ENCODE results near the gene GNL2. TPM values are rescaled to one million over a fixed set of nuclear protein-coding genes. Genes with fewer than 3 reads are reported as not detected.

GNL2 gene
- polyA plus RNA-seq, result 10 to 100 TPM; 17.7 to 49.4 (median 46.7) TPM

- WGBS, 3 donors, result 0 to 1% (median 0%) methylated on average over 49 to 51 of the region's 51 CpGs
- H3K27ac ChIP-seq (ENCODE audit: low read depth, low read length), result peak within 1 kb of the TSS; percentile 49
Measured at GRCh38 chr1:37595440-37596181, at the start of gene GNL2. GNL2 (minus strand) TSS chr1:37595937; CDS start chr1:37595822, 115 bp downstream.

GRCh38 chr1:37641059-37641458, 45.3 kb upstream of the GNL2 start:
- WGBS, 3 donors, result 93 to 95% (median 93%) methylated on average over 1 of the region's 1 CpG
- no peak overlapping the region for H3K27ac ChIP-seq (ENCODE audit: low read depth, low read length)

GRCh38 chr1:37636435-37636834, 40.7 kb upstream of the GNL2 start:
- 64 to 74% (median 70%) methylated on average over 6 of the region's 6 CpGs for WGBS, 3 donors
- no peak overlapping the region for H3K27ac ChIP-seq (ENCODE audit: low read depth, low read length)

- 6 to 14% (median 12%) methylated on average over 26 of the region's 26 CpGs for WGBS, 3 donors
- no peak overlapping the region for H3K27ac ChIP-seq (ENCODE audit: low read depth, low read length)
Measured at GRCh38 chr1:37634992-37635902, 39.5 kb upstream of the GNL2 start.

- WGBS, 3 donors, result 1% methylated on average over 53 to 72 of the region's 72 CpGs
- no peak within 1 kb of the TSS for H3K27ac ChIP-seq (ENCODE audit: low read depth, low read length)
Measured at GRCh38 chr1:37634244-37634991, 38.7 kb upstream of the GNL2 start, which contains the start of gene RSPO1. RSPO1 (minus strand) TSS chr1:37634892; CDS start chr1:37629661, 5,231 bp downstream.

DNA sequence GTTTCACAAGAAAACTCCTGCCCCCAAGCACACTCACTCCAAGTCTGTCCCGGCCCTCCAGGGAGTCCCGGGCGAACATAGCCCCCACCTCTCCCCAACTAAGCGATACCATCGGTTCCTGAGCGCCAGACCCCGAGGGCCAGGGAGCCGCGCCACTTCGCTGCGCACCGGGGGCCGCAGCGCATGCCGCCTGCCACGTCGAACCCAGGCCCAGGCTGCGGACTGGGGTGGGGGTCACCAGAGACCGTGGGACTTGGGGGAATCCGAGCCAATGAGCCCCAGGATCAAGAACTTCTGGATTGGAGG, 38.2 kb upstream of the GNL2 start:
- 2% methylated on average over 20 of the region's 20 CpGs for WGBS, 3 donors
- no peak overlapping the region for H3K27ac ChIP-seq (ENCODE audit: low read depth, low read length)

DNA sequence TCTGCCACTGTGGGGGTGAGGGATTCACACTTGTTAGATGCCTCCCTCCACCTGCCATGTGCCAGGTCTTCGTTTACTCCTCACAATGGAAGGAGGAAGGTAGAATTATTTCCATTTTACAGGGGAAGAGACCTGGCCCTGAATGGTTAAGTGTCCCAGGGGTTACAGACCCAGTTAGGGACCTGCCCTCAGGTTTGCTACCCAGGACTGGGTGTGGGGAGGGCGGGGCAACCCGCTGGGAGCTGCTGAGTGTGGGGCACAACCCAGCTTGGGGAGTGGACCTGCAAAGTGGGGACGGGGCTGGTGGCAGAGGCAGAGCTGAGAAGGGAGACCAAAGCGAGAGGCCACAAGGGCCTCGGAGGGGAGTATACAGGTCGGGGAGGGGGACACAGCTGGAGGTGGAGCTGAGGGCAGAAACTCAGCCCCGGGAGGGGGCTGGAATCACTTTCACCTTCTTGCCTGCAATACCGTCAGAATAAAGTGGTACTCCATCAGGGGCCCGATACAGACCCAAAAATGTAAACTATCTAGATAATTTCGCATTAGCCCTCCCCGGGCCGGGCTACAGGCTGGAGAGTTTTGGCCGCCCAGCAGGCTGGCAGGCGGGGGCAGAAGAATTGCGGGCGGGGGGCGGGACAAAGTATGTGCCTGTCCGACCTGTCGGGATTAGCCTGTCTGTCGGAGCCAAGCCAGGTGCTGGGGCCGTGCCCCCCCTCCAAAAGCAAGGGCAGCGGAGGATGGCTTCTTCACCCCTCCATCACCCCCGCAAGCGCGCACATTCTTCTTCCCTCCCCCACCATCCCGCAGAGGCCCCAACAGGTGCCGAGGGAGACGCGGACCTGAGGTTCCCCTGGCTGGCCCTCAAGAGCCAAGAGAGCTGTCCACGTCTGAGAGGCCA, 37.6 kb upstream of the GNL2 start:
- WGBS, 3 donors, result 3 to 8% (median 4%) methylated on average over 25 to 31 of the region's 31 CpGs
- H3K27ac ChIP-seq (ENCODE audit: low read depth, low read length), result no peak overlapping the region

- WGBS, 3 donors, result 25 to 33% (median 30%) methylated on average over 5 of the region's 5 CpGs
- no peak overlapping the region for H3K27ac ChIP-seq (ENCODE audit: low read depth, low read length)
Measured at GRCh38 chr1:37631036-37631435, 35.3 kb upstream of the GNL2 start.

DNA sequence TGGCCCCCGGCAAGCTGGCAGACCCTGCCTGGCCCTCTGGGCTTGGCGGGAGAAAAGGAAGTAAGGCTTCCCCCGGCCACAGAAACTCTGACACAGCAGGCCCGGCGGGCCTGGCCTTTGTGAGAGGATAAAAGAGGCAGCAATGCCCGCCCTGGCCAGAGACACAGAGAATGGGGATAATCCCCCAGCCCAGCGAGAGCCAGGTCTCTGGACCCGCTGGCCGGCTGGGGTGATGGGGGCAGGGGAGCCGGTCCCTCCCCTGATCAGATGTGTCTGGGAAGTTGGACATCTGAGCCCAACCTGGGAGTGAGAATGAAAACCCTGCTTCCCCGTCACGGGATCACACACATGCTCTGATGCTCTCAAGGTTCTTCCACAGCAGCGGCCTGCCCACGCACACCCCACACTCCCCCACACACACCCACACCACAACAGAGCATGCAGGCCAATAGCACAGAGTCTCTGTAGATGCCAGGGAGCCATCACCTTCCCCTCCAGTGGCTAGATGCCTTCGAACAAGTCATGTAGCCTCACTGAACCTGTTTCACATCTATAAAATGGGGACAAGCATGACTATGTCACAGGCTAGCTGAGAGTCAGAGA, 34.8 kb upstream of the GNL2 start:
- H3K27ac ChIP-seq (ENCODE audit: low read depth, low read length), result no peak overlapping the region
- WGBS, 3 donors, result 26 to 33% (median 27%) methylated on average over 15 of the region's 15 CpGs

DNA sequence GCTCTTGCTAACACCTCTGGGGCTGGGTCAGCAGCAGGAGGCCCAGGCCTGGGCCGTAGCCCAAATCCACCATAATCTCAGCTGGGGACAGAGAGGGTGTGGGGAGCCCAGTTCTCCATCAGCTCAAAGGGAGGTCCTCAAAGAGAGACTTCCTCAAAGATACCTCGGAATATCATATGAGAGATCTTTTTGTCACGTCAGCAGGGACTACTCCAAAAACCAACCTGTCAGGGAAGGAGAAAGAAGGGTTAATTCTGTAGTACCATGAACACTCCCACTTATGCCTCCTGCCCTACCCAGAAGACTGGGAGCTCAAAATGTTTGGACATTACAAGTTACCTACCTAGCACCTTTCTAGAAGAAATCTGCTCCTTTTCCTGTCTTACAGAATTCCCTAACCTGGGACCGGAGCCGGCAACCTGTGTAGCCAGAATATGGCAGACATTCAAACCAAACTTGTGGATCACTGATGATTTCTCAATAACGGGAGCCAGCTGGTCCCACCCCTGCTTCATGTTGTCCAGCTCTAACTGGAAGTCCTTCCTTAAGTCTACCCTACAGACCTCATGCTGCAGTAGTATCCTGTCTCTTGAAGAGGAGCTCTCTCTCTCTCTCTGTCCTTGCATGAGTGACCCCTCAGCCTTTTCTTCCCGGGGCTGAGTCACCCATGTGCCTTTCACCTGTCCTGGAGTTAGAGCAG, 34.1 kb upstream of the GNL2 start:
- H3K27ac ChIP-seq (ENCODE audit: low read depth, low read length), result no peak overlapping the region
- 53 to 56% (median 54%) methylated on average over 7 of the region's 7 CpGs for WGBS, 3 donors

- H3K27ac ChIP-seq (ENCODE audit: low read depth, low read length), result no peak overlapping the region
Measured at GRCh38 chr1:37629008-37629407, 33.3 kb upstream of the GNL2 start.

- 72 to 78% (median 77%) methylated on average over 8 of the region's 8 CpGs for WGBS, 3 donors
- no peak overlapping the region for H3K27ac ChIP-seq (ENCODE audit: low read depth, low read length)
Measured at GRCh38 chr1:37628026-37628556, 32.4 kb upstream of the GNL2 start.

DNA sequence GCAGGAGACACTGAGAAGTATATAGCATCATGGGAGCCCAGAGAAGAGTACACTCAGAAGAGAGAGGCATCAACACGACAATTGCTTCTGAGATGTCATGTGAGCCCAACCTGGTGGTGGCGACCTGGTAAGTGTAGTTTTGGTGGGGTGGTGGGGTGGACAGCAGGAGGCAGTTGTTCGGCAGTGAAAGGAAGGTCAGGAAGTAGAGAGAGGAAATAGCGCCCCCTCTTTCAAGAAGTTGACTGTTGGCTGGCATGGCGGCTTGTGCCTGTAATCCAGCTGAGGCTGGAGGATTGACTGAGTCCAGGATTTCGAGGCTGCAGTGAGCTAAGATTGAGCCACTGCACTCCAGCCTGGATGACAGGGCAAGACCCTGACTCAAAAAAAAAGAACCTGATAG, 26.4 kb upstream of the GNL2 start:
- no peak overlapping the region for H3K27ac ChIP-seq (ENCODE audit: low read depth, low read length)
- 38 to 50% (median 49%) methylated on average over 6 of the region's 6 CpGs for WGBS, 3 donors

DNA sequence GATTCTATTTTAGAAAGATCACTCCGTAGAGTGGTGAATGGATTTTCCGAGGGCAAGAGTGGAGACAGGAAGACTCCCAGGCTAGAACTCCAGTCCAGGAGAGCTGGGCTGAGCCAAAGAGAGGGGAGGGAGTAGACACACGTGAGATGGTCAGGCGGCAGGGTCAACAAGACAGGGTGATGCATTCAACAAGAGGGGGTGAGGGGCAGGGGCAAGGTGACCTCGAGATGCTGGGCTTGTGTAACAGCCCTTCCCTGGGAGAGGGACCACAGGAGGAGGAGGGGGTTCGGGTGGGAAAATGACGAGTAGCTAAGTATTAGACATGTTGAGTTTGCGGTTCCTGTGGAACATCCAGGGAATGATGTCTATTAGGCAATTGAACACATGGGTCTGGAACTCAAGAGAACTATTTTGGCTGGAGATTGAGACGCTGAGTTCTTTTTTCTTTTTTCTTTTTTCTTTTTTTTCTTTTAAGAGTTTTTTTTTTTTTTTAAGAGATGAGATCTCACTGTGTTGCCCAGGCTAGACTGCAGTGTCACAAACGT, 25.7 kb upstream of the GNL2 start:
- no peak overlapping the region for H3K27ac ChIP-seq (ENCODE audit: low read depth, low read length)

DNA sequence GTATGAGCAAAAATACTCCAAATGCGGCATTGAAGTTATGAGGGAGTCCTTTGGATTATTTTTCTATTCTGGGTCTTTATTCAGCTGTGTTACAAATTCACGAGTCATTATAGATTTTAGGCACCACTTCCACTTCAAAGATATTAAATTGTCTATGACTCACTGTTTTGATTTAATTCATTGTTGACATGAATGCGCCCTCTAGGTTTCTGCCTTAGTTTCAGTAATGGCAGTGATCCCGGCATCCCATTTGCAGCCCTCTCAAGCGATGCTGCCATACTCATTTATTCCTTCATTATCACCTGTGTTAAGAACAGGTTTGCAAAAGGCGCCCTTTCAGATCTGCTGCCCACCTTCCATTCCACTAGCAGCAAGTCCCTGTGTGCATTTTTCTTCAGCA, 25.0 kb upstream of the GNL2 start:
- whole genome bisulfite sequencing, 3 donors, result 75 to 81% (median 80%) methylated on average over 6 of the region's 6 CpGs
- H3K27ac ChIP-seq (ENCODE audit: low read depth, low read length), result no peak overlapping the region

More for the DNA sequence above, 25.7 kb upstream of the GNL2 start:
- 56 to 63% (median 58%) methylated on average over 10 of the region's 10 CpGs for WGBS, 3 donors

- no peak overlapping the region for H3K27ac ChIP-seq (ENCODE audit: low read depth, low read length)
- whole genome bisulfite sequencing, 3 donors, result 74 to 84% (median 83%) methylated on average over 14 of the region's 14 CpGs
Measured at GRCh38 chr1:37616330-37616729, 20.6 kb upstream of the GNL2 start.

DNA sequence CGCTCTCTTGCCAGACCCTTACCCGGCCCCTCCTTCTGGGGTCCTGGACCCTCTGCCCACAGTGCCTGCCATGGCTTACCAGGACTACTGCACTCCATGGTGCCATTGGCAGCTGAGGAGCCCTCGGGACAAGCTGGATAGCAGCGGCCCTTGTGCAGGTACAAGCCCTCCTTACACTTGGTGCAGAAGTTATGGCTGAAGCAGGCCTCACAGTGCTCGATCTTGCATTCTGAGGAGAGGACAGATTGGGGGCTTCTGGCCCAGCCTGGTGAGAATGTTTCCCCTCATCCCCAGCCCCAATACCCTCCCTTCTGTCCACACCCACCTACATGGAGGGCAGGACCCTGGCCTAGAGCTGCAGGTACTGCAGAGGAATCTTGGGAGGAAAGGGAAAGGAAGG, 18.4 kb upstream of the GNL2 start:
- no peak overlapping the region for H3K27ac ChIP-seq (ENCODE audit: low read depth, low read length)
- 71 to 88% (median 83%) methylated on average over 5 of the region's 5 CpGs for WGBS, 3 donors

Data from adipose tissue (tissue), 3 donors.